ENCODE results near the gene RETN. TPM values are rescaled to one million over a fixed set of nuclear protein-coding genes. Genes with fewer than 3 reads are reported as not detected.

RETN gene
- total RNA-seq, 2 donors from 2014 or later, result not detected

- intact Hi-C loops (cut with DNase I, micrococcal nuclease), result no loop called here
These were observed 16.7 kb upstream of the RETN start for GRCh38 chr19:7652061-7652641.

GRCh38 chr19:7654401-7654800 is 14.4 kb upstream of the RETN start:
- DNase-seq, result no peak
- no peak for ATAC-seq
- intact Hi-C loops (cut with DNase I, micrococcal nuclease), result no loop called here

More at GRCh38 chr19:7652061-7652641, 16.7 kb upstream of the RETN start:
- ATAC-seq (peak; percentile 75), DNase-seq (peak; percentile 75 to 82)

GRCh38 chr19:7655581-7655980 is 13.3 kb upstream of the RETN start:
- no peak for DNase-seq
- ATAC-seq, result no peak
- intact Hi-C loops (cut with DNase I, micrococcal nuclease), result no loop called here

- intact Hi-C loops (cut with DNase I, micrococcal nuclease), result no loop called here
- no peak for ATAC-seq
- no peak for DNase-seq
These were observed 11.6 kb upstream of the RETN start for GRCh38 chr19:7657131-7657751.

GRCh38 chr19:7658219-7658686 is 10.6 kb upstream of the RETN start:
- DNase-seq (no peak), ATAC-seq (no peak)
- intact Hi-C loops (cut with DNase I, micrococcal nuclease), result no loop called here

GRCh38 chr19:7661744-7662538 is 6.9 kb upstream of the RETN start:
- intact Hi-C loops (cut with DNase I, micrococcal nuclease), result no loop called here
- DNase-seq (no peak), ATAC-seq (no peak)

- no peak for ATAC-seq
These were observed 6.2 kb upstream of the RETN start for GRCh38 chr19:7662657-7663056.

GRCh38 chr19:7663706-7664105 is 5.1 kb upstream of the RETN start:
- intact Hi-C loops (cut with DNase I, micrococcal nuclease), result no loop called here
- DNase-seq (no peak), ATAC-seq (no peak)

More at GRCh38 chr19:7662657-7663056, 6.2 kb upstream of the RETN start:
- intact Hi-C loops (cut with DNase I, micrococcal nuclease), result no loop called here
- no peak for DNase-seq

- DNase-seq (no peak), ATAC-seq (no peak)
- intact Hi-C loops (cut with DNase I, micrococcal nuclease), result no loop called here
These were observed 3.8 kb upstream of the RETN start for GRCh38 chr19:7665076-7665475.

- intact Hi-C loops (cut with DNase I, micrococcal nuclease), result no loop called here
- DNase-seq (no peak), ATAC-seq (no peak)
These were observed 792 bp downstream of the RETN start for GRCh38 chr19:7669641-7670040.

GRCh38 chr19:7670150-7670783 is 1.4 kb downstream of the RETN start:
- ATAC-seq (no peak), DNase-seq (no peak)

GRCh38 chr19:7670790-7671189 is 1.9 kb downstream of the RETN start:
- ATAC-seq (no peak), DNase-seq (no peak)
- intact Hi-C loops (cut with DNase I, micrococcal nuclease), result no loop called here

More at GRCh38 chr19:7670150-7670783, 1.4 kb downstream of the RETN start:
- intact Hi-C loops (cut with DNase I, micrococcal nuclease), result no loop called here

- intact Hi-C loops (cut with DNase I, micrococcal nuclease), result no loop called here
- DNase-seq (no peak), ATAC-seq (no peak)
These were observed 3.7 kb downstream of the RETN start for GRCh38 chr19:7672522-7672921.

- peak; percentile 70 to 74 for DNase-seq
- peak; percentile 96 for ATAC-seq
- intact Hi-C loops (cut with DNase I, micrococcal nuclease), result no loop called here
These were observed 5.5 kb downstream of the RETN start for GRCh38 chr19:7674010-7675005.

- ATAC-seq (no peak), DNase-seq (no peak)
- intact Hi-C loops (cut with DNase I, micrococcal nuclease), result no loop called here
These were observed 7.5 kb downstream of the RETN start for GRCh38 chr19:7676376-7676775.

- intact Hi-C loops (cut with DNase I, micrococcal nuclease), result no loop called here
- ATAC-seq (no peak), DNase-seq (no peak)
These were observed 8.0 kb downstream of the RETN start, which contains the start of gene MCEMP1 for GRCh38 chr19:7676854-7677253. Gene MCEMP1 (plus strand): TSS chr19:7677090. CDS start chr19:7677121, 31 bp downstream.

- no peak for ATAC-seq
- intact Hi-C loops (cut with DNase I, micrococcal nuclease), result no loop called here
- no peak for DNase-seq
These were observed 8.9 kb downstream of the RETN start for GRCh38 chr19:7677669-7678311.

All from left colon (tissue), 2 donors.